Stomach (tissue), 9 donors: ENCODE data around the gene ATXN1. TPM values are rescaled to one million over a fixed set of nuclear protein-coding genes. Genes with fewer than 3 reads are reported as not detected.

ENCODE experiments used
- DNase-seq, 2 donors: peaks; one replicate each; pipeline versions ENCODE4 v3.0.0 to v3.0.0-alpha.2; 2013 to 2019
- H3K27ac ChIP-seq, 5 donors: fragments of 200-600 bp in 4 of 5; sonication (generic) in 4 of 5; one replicate each; pipeline ENCODE4 v1.5.1; 2013 to 2019; ENCODE audit warnings: mild to moderate bottlenecking in 1 of 5, moderate library complexity in 1 of 5
- H3K27me3 ChIP-seq, 3 donors: fragments of 200-600 bp; sonication (generic); one replicate each; pipeline ENCODE4 v1.5.1; 2017 to 2019; ENCODE audit warnings: mixed run types in 1 of 3
- H3K36me3 ChIP-seq, 4 donors: fragments of 200-600 bp; sonication (generic); 1 replicate in 3 of 4; 2 replicates in 1 of 4; pipeline ENCODE4 v1.5.1; 2016 to 2019
- H3K4me1 ChIP-seq, 4 donors: fragments of 200-600 bp; sonication (generic); one replicate each; pipeline ENCODE4 v1.5.1; 2016 to 2019
- H3K4me3 ChIP-seq, 4 donors: fragments of 200-600 bp; sonication (generic) in 3 of 4; one replicate each; pipeline ENCODE4 v1.5.1; 2016 to 2019; ENCODE audit warnings: mild to moderate bottlenecking in 1 of 4
- H3K9me3 ChIP-seq, 4 donors: fragments of 200-600 bp; sonication (generic); one replicate each; pipeline ENCODE4 v1.5.1; 2016 to 2019
- CTCF ChIP-seq, 7 experiments: fragments of 450-650 bp in 4 of 7; fragments of 200-600 bp in 3 of 7; sonication (generic) in 3 of 7; IDR thresholded peaks; one replicate each; pipeline ENCODE4 v1.5.1; 2016 to 2019; ENCODE audit warnings: antibody characterized with exemption in 7 of 7, control low read depth in 2 of 7, mild to moderate bottlenecking in 1 of 7
- EP300 ChIP-seq: sonication (generic); formaldehyde crosslinking; IDR thresholded peaks from one replicate; pipeline ENCODE4 v1.6.1; 2017; ENCODE audit warnings: antibody characterized with exemption
- POLR2A ChIP-seq, 4 donors: fragments of 450-650 bp; IDR thresholded peaks; one replicate each; pipeline ENCODE4 v1.6.1; 2016; ENCODE audit warnings: antibody characterized with exemption in 4 of 4, control low read depth in 2 of 4, mild to moderate bottlenecking in 1 of 4, moderate library complexity in 1 of 4
- POLR2AphosphoS5 ChIP-seq, 3 donors: sonication (generic); formaldehyde crosslinking; IDR thresholded peaks; one replicate each; pipeline ENCODE4 v1.6.1; 2016; ENCODE audit warnings: antibody characterized with exemption in 3 of 3
- WGBS, 5 donors: extraction: QIAGEN DNeasy Blood & Tissue Kit in 3 of 5; methylation state at CpG; one replicate each; pipeline versions ENCODE4 v1.1.5 to v1.1.7; 2013 to 2018; 5-methylcytosine and 5-hydroxymethylcytosine counted together
- intact Hi-C: fragments of 100-400 bp; cut with DNase I; formaldehyde crosslinking; loops from one replicate; pipeline ENCODE4 v1.15.1; 2023; ENCODE audit warnings: low total_unique reads
- polyA plus RNA-seq, 3 donors: library from polyadenylated mRNA; stranded (reverse); fragments of 200-250 nt; gene quantifications; one replicate each; pipeline ENCODE4 v1.2.3, GENCODE V29; 2013
- total RNA-seq, 5 donors: library from RNA; depleted of rRNA; stranded (reverse); fragments of >200 nt; gene quantifications; one replicate each; pipeline versions ENCODE4 v1.1.0 to v1.2.3, GENCODE V29; 2014 to 2016
- donor health status: healthy with polysubstance abuse.
- donor health status: Bipolar disorder and iron deficiency.
- donor health status: healthy.

The ATXN1 gene
- total and polyA plus RNA-seq, 8 donors = 5.2 to 106 (median 39.0) TPM

DNA sequence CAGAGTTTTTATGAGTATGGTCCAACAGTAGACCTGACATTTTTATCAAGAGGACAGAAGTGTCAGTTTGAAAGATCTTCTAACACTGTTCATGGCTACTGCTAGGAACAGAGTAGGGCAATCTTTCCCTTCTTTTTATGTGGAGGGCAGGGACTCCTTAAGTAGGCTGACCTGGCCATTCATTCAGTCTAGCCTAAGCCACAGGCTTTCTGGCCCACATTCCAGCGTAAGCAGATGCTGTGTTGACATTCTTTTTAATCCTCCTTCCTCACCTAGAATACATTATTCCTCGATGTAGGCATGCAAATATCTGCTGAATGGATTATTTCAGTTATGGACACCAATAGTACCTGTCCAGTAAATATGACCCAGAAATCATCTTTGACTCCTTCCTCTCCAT lies 188.3 kb downstream of the ATXN1 start:
- Histone ChIP-seq H3K9me3 (no peaks in the 10 kb centered on the region), H3K27me3 (no peaks in the 10 kb centered on the region), H3K4me1 (peaks cover 0 to 35% (median 22%) of the 10 kb centered on the region in 4 donors), H3K4me3 (no peak overlapping the region), H3K27ac (no peak overlapping the region), H3K36me3 (peaks cover 0 to 8% (median 0%) of the 10 kb centered on the region in 4 donors)
- intact Hi-C loops = no loop called here
- no peak for DNase-seq
- TF ChIP-seq CTCF (IDR thresholded peaks at IDR 0.05) (no peak), POLR2AphosphoS5 (IDR thresholded peaks at IDR 0.05) (no peak), EP300 (no peak), POLR2A (IDR thresholded peaks at IDR 0.05) (no peak)
- 83 to 89% (median 88%) methylated on average over 2 of the region's 2 CpGs for whole genome bisulfite sequencing, 5 donors

- no peak for TF ChIP-seq CTCF (IDR thresholded peaks at IDR 0.05)
- no peak for TF ChIP-seq POLR2AphosphoS5 (IDR thresholded peaks at IDR 0.05)
- no peak for TF ChIP-seq EP300
- TF ChIP-seq POLR2A (IDR thresholded peaks at IDR 0.05) = no peak
- Histone ChIP-seq H3K36me3 (peaks cover 0 to 8% (median 0%) of the 10 kb centered on the region in 4 donors), H3K4me3 (no peak overlapping the region), H3K27me3 (no peaks in the 10 kb centered on the region), H3K27ac (no peak overlapping the region), H3K4me1 (peaks cover 0 to 41% (median 25%) of the 10 kb centered on the region in 4 donors), H3K9me3 (no peaks in the 10 kb centered on the region)
- intact Hi-C loops = no loop called here
- WGBS, 5 donors = 57 to 76% (median 63%) methylated on average over 5 of the region's 5 CpGs
- DNase-seq = no peak
These were observed 188.9 kb downstream of the ATXN1 start for GRCh38 chr6:16572317-16572716.

GRCh38 chr6:16570946-16571345 lies 190.3 kb downstream of the ATXN1 start:
- peaks cover 0 to 8% (median 0%) of the 10 kb centered on the region in 4 donors for H3K36me3 ChIP-seq
- TF ChIP-seq POLR2AphosphoS5 (IDR thresholded peaks at IDR 0.05) = no peak
- no peak for TF ChIP-seq CTCF (IDR thresholded peaks at IDR 0.05)
- no peak for TF ChIP-seq POLR2A (IDR thresholded peaks at IDR 0.05)
- no peak for TF ChIP-seq EP300
- H3K27me3 ChIP-seq = no peaks in the 10 kb centered on the region
- 91 to 98% (median 95%) methylated on average over 1 of the region's 1 CpG for WGBS, 5 donors
- no peaks in the 10 kb centered on the region for H3K9me3 ChIP-seq
- intact Hi-C loops = no loop called here
- H3K4me3 ChIP-seq = no peak overlapping the region
- DNase-seq = no peak
- H3K4me1 ChIP-seq = peaks cover 0 to 30% (median 19%) of the 10 kb centered on the region in 4 donors
- no peak overlapping the region for H3K27ac ChIP-seq

DNA sequence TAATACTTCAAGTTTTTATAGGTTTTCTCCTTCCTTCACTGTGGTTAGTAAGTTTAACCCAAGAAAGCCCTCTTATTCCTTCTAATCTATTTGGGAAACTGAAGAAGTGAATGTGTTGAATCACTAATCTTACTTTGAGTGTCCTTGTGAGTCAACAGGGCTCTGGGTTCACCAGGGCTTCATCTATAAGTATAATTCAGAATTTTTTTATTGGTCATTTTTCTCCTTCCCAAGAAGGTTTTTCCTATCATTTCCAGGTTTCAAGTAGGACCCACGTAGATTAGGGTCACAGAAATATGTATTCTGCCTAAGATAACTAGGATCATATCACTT lies 191.1 kb downstream of the ATXN1 start:
- H3K27ac ChIP-seq = no peak overlapping the region
- no peaks in the 10 kb centered on the region for H3K9me3 ChIP-seq
- no peak for DNase-seq
- intact Hi-C loops = no loop called here
- no peaks in the 10 kb centered on the region for H3K27me3 ChIP-seq
- peaks cover 0 to 8% (median 0%) of the 10 kb centered on the region in 4 donors for H3K36me3 ChIP-seq
- 91 to 100% (median 95%) methylated on average over 1 of the region's 1 CpG for WGBS, 5 donors
- H3K4me3 ChIP-seq = no peak overlapping the region
- TF ChIP-seq CTCF (IDR thresholded peaks at IDR 0.05) (no peak), POLR2A (IDR thresholded peaks at IDR 0.05) (no peak), EP300 (no peak), POLR2AphosphoS5 (IDR thresholded peaks at IDR 0.05) (no peak)
- H3K4me1 ChIP-seq = peaks cover 0 to 25% (median 16%) of the 10 kb centered on the region in 4 donors
